ENCODE data around the gene FBXO36. TPM values are rescaled to one million over a fixed set of nuclear protein-coding genes. Genes with fewer than 3 reads are reported as not detected.

The FBXO36 gene
- total and polyA plus RNA-seq, 2 of the 4 experiments (the other 2 are of a cell fraction) = 1.3 to 2.2 TPM

DNA sequence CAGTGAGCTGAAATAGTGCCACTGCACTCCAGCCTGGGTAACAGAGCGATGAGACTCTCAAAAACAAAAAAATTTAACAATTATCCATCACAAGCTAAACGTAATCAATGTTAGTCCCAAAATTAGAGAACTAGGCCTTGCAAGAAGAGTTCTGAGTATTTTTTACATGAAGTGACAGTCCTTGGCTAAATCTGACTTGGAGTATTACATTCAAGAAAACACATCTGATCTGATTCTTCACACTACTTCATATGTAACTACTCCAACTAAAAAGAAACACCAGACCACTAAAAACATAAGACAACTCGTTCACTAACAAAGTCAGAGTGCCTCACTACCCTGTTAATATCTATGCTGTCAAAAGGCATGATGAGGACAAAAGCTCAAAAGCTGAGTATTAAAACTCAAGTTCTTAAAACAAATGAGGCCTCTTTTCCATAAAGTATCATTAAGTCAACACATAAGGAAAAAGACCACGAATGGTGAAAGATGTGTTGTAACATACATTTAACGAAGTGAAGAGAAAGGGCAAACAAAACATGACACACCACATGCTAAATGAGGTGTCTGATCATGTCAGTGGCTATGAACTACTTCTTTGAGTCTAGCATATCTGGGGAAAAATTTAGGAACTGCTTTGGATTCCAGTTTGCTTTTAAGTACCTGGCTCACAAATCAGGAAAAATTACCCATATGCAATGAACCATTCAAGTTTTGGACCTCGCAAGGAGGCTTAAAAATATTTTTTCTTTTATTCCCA is 42.9 kb upstream of the FBXO36 start:
- ChIA-PET POLR2A (ENCODE audit: unreplicated experiment) (no interaction called here), CTCF (no interaction called here)
- Histone ChIP-seq H3K56ac (ENCODE audit: extremely low read depth, insufficient read depth, low read length) (no peak overlapping the region), H2BK5ac (ENCODE audit: low read depth, low read length, poor library complexity, severe bottlenecking) (no peak overlapping the region), H2AK5ac (ENCODE audit: low read depth, low read length) (no peak overlapping the region), H3K4ac (ENCODE audit: low read depth, low read length) (no peak overlapping the region), H3K9me1 (ENCODE audit: insufficient read depth, low read length) (peaks cover 3% of the 10 kb centered on the region; the same call in 1 of the 2 replicates), H2BK20ac (ENCODE audit: low read depth, low read length) (no peak overlapping the region), H2AFZ (replicated peaks; ENCODE audit: low read length, poor library complexity) (no peak overlapping the region), H3K18ac (ENCODE audit: low read depth, low read length) (no peak overlapping the region), H4K20me1 (ENCODE audit: insufficient read depth, low read length) (peaks cover 44% of the 10 kb centered on the region), H3K14ac (replicated peaks; ENCODE audit: low read depth, low read length) (no peak overlapping the region), H4K5ac (ENCODE audit: low read depth, low read length) (no peak overlapping the region), H3K36me3 (ENCODE audit: control insufficient read depth, insufficient read depth, low read length) (peaks cover 25% of the 10 kb centered on the region), H2BK120ac (ENCODE audit: low read depth, low read length) (no peak overlapping the region), H3K4me3 (ENCODE audit: insufficient read depth, low read depth, low read length) (no peak overlapping the region), H4K91ac (ENCODE audit: insufficient read depth, low read depth, low read length) (no peak overlapping the region), H2AK9ac (replicated peaks; ENCODE audit: low read depth, low read length, poor library complexity) (no peak overlapping the region), H3K27ac (ENCODE audit: insufficient read depth, low read length) (no peak overlapping the region), H4K8ac (ENCODE audit: low read depth in 2 of 2, low read length in 2 of 2) (no peak overlapping the region), H3K27me3 (ENCODE audit: control insufficient read depth, insufficient read depth, low read length) (no peaks in the 10 kb centered on the region), H3K4me2 (ENCODE audit: low read depth, low read length) (no peak overlapping the region), H3K4me1 (ENCODE audit: control insufficient read depth, insufficient read depth, low read length) (no peaks in the 10 kb centered on the region), H3K9ac (ENCODE audit: low read depth, low read length) (no peak overlapping the region), H3K9me3 (ENCODE audit: control insufficient read depth, insufficient read depth, low read length) (no peaks in the 10 kb centered on the region), H3K23ac (ENCODE audit: low read depth, low read length) (no peak overlapping the region), H2BK15ac (ENCODE audit: low read depth, low read length) (no peak overlapping the region), H3K79me1 (ENCODE audit: low read depth in 1 of 2, low read length in 2 of 2) (peaks cover 27 to 61% of the 10 kb centered on the region in 2 experiments)
- no TSS peak for BruUV-seq (replicated peaks)
- dilution Hi-C loops (cut with HindIII; ENCODE audit: low sequenced_read_pairs, unreplicated experiment) (no loop called here), in situ Hi-C loops (cut with MboI; ENCODE audit: low sequenced_read_pairs) (no loop called here), intact Hi-C loops (cut with micrococcal nuclease) (loop anchor here (5.0 kb wide), 1 partner anchor 33 kb away; no protein-coding TSS in a partner anchor)
- no CpG with 5 or more reads among the region's 6 CpGs for whole genome bisulfite sequencing, 2 experiments (ENCODE audit: extremely low coverage in 2 of 2, insufficient read length in 1 of 2)
- no peak for TF ChIP-seq MAFK (IDR thresholded peaks at IDR 0.05; ENCODE audit: low read depth, low read length)
- TF ChIP-seq, protein P1, sequence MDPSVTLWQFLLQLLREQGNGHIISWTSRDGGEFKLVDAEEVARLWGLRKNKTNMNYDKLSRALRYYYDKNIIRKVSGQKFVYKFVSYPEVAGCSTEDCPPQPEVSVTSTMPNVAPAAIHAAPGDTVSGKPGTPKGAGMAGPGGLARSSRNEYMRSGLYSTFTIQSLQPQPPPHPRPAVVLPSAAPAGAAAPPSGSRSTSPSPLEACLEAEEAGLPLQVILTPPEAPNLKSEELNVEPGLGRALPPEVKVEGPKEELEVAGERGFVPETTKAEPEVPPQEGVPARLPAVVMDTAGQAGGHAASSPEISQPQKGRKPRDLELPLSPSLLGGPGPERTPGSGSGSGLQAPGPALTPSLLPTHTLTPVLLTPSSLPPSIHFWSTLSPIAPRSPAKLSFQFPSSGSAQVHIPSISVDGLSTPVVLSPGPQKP (IDR thresholded peaks at IDR 0.05; ENCODE audit: borderline replicate concordance, low read depth, low read length) = no peak
- no peak for TF ChIP-seq FOS (IDR thresholded peaks at IDR 0.05; ENCODE audit: low read depth, low read length)
- TF ChIP-seq SMC3 (IDR thresholded peaks at IDR 0.05; ENCODE audit: low read depth, low read length) = no peak
- TF ChIP-seq, protein P2, sequence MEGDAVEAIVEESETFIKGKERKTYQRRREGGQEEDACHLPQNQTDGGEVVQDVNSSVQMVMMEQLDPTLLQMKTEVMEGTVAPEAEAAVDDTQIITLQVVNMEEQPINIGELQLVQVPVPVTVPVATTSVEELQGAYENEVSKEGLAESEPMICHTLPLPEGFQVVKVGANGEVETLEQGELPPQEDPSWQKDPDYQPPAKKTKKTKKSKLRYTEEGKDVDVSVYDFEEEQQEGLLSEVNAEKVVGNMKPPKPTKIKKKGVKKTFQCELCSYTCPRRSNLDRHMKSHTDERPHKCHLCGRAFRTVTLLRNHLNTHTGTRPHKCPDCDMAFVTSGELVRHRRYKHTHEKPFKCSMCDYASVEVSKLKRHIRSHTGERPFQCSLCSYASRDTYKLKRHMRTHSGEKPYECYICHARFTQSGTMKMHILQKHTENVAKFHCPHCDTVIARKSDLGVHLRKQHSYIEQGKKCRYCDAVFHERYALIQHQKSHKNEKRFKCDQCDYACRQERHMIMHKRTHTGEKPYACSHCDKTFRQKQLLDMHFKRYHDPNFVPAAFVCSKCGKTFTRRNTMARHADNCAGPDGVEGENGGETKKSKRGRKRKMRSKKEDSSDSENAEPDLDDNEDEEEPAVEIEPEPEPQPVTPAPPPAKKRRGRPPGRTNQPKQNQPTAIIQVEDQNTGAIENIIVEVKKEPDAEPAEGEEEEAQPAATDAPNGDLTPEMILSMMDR (conservative IDR thresholded peaks at IDR 0.05; ENCODE audit: low read depth, low read length) = no peak
- ATAC-seq (ENCODE audit: low read depth) (no peak), DNase-seq (no peak)

All from IMR-90 (cell line).